Endothelial cell of umbilical vein (primary cell): Measurements from ENCODE around the gene TEN1. TPM values are rescaled to one million over a fixed set of nuclear protein-coding genes. Genes with fewer than 3 reads are reported as not detected.

Source experiments
- BruUV-seq: library from RNA; stranded (reverse); fragments of 400-500 nt; replicated peaks from 2 replicates; lab custom pipeline; 2021; lab: Mats Ljungman, UMichigan
- CTCF ChIA-PET: fragments of 300-600, 350-600 bp; sonication (Branson Sonifier 250); formaldehyde crosslinking; loops from one replicate; lab custom pipeline; 2021; ENCODE audit warnings: antibody characterized with exemption, inconsistent platforms; lab: Charles Lee
- POLR2A ChIA-PET: fragments of 300-600, 350-600 bp; sonication (Branson Sonifier 250); formaldehyde crosslinking; loops from one replicate; lab custom pipeline; 2021; ENCODE audit warnings: antibody characterized with exemption, inconsistent platforms; lab: Charles Lee
- DNase-seq: peaks from one replicate; pipeline ENCODE4 v3.0.0-alpha.2; 2011; ENCODE audit warnings: low read depth, low spot score
- FAIRE-seq: peaks from 2 replicates; lab custom pipeline; 2011; peaks lifted over from hg19 to GRCh38; lab: Jason Lieb, UNC
- H2AFZ ChIP-seq: 2 replicates; pipeline ENCODE4 v1.6.0; 2012; ENCODE audit warnings: low read depth, low read length, control low read depth, inconsistent platforms
- H3K27ac ChIP-seq: 2 replicates; pipeline ENCODE4 v1.5.1; 2011; ENCODE audit warnings: low read depth, mild to moderate bottlenecking, control low read depth, low read length, moderate library complexity; ENCODE audit not compliant: insufficient read depth
- H3K27me3 ChIP-seq, 2 experiments: 2 replicates each; pipeline versions ENCODE4 v1.6.0 to v1.6.1; 2011; ENCODE audit warnings: low read length in 2 of 2, mixed read lengths in 1 of 2; ENCODE audit not compliant: control insufficient read depth in 2 of 2, insufficient read depth in 2 of 2
- H3K36me3 ChIP-seq, 2 experiments: 2 replicates in 1 of 2; 3 replicates in 1 of 2; pipeline ENCODE4 v1.5.1; 2011; ENCODE audit warnings: low read length in 2 of 2, mild to moderate bottlenecking in 1 of 2, moderate library complexity in 1 of 2; ENCODE audit not compliant: control insufficient read depth in 2 of 2, insufficient read depth in 2 of 2; ENCODE audit errors: extremely low read depth in 1 of 2
- H3K4me1 ChIP-seq: 3 replicates; pipeline ENCODE4 v1.5.1; 2011; ENCODE audit warnings: mild to moderate bottlenecking, low read length; ENCODE audit not compliant: control insufficient read depth, insufficient read depth; ENCODE audit errors: extremely low read depth
- H3K4me2 ChIP-seq: 2 replicates; pipeline ENCODE4 v1.6.1; 2011; ENCODE audit warnings: low read length, control low read depth, mixed read lengths; ENCODE audit not compliant: insufficient read depth
- H3K4me3 ChIP-seq, 3 experiments: fragments of 200-600 bp in 1 of 3; sonication (generic), shearing (Covaris generic) in 1 of 3; replicated peaks in 1 of 3; 2 replicates each; pipeline ENCODE4 v1.5.1; 2011 to 2016; ENCODE audit warnings: control low read depth in 3 of 3, low read length in 3 of 3, mild to moderate bottlenecking in 2 of 3, inconsistent platforms in 1 of 3, low read depth in 1 of 3, moderate library complexity in 1 of 3; ENCODE audit not compliant: insufficient read depth in 1 of 3
- H3K79me2 ChIP-seq: 2 replicates; pipeline ENCODE4 v1.6.0; 2012; ENCODE audit warnings: low read length, inconsistent platforms; ENCODE audit not compliant: control insufficient read depth, insufficient read depth
- H3K9ac ChIP-seq: replicated peaks from 2 replicates; pipeline ENCODE3; 2011; ENCODE audit warnings: low read length, control low read depth; ENCODE audit not compliant: insufficient read depth; ENCODE audit errors: extremely low read depth
- H3K9me1 ChIP-seq: replicated peaks from 3 replicates; pipeline ENCODE4 v1.6.0; 2011; ENCODE audit warnings: mild to moderate bottlenecking, low read length; ENCODE audit not compliant: control insufficient read depth, insufficient read depth; ENCODE audit errors: extremely low read depth
- H3K9me3 ChIP-seq: replicated peaks from 2 replicates; pipeline ENCODE4 v1.5.1; 2012; ENCODE audit warnings: low read length, inconsistent platforms; ENCODE audit not compliant: control insufficient read depth, insufficient read depth
- H4K20me1 ChIP-seq: replicated peaks from 2 replicates; pipeline ENCODE3; 2011; ENCODE audit warnings: mild to moderate bottlenecking, low read length; ENCODE audit not compliant: control insufficient read depth, insufficient read depth; ENCODE audit errors: extremely low read depth
- CTCF ChIP-seq, 2 donors: IDR thresholded peaks; 1 replicate in 1 of 2; 2 replicates in 1 of 2; pipeline ENCODE4 v1.5.1; 2011; ENCODE audit warnings: low read length in 2 of 2, mild to moderate bottlenecking in 2 of 2, moderate library complexity in 2 of 2, control low read depth in 1 of 2, inconsistent platforms in 1 of 2, low read depth in 1 of 2; ENCODE audit not compliant: insufficient read depth in 1 of 2; ENCODE audit errors: extremely low read depth in 1 of 2
- EZH2 ChIP-seq: IDR thresholded peaks from 2 replicates; pipeline ENCODE4 v1.6.1; 2012; ENCODE audit warnings: borderline replicate concordance, low read depth, mild to moderate bottlenecking, moderate library complexity, low read length, inconsistent platforms; ENCODE audit not compliant: severe bottlenecking
- FOS ChIP-seq: IDR thresholded peaks from 2 replicates; pipeline ENCODE4 v1.6.1; 2011; ENCODE audit warnings: mild to moderate bottlenecking, low read length, moderate library complexity, borderline replicate concordance; ENCODE audit not compliant: insufficient read depth
- GATA2 ChIP-seq: IDR thresholded peaks from 2 replicates; pipeline ENCODE4 v1.7.0; 2011; ENCODE audit warnings: low read depth, mild to moderate bottlenecking, moderate library complexity, mixed read lengths, low read length; ENCODE audit not compliant: insufficient read length, insufficient read depth
- JUN ChIP-seq: IDR thresholded peaks from 2 replicates; pipeline ENCODE4 v1.6.1; 2011; ENCODE audit warnings: borderline replicate concordance, low read depth; ENCODE audit not compliant: insufficient read length, insufficient read depth
- MAX ChIP-seq: IDR thresholded peaks from 2 replicates; pipeline ENCODE4 v1.6.1; 2011; ENCODE audit not compliant: insufficient read depth, insufficient read length
- MYC ChIP-seq: IDR thresholded peaks from one replicate; pipeline ENCODE4 v1.6.1; 2011; ENCODE audit warnings: mild to moderate bottlenecking, low read depth, low read length
- POLR2A ChIP-seq: IDR thresholded peaks from 2 replicates; pipeline ENCODE4 v1.6.1; 2012; ENCODE audit warnings: low read depth, mild to moderate bottlenecking, control low read depth, low read length
- POLR2AphosphoS5 ChIP-seq: IDR thresholded peaks from 2 replicates; pipeline ENCODE4 v1.6.1; 2012; ENCODE audit warnings: low read depth, mild to moderate bottlenecking, control low read depth, low read length, moderate library complexity; ENCODE audit not compliant: insufficient read depth
- dilution Hi-C: fragments of 300-500 bp; cut with MboI; formaldehyde crosslinking; loops from one replicate; pipeline ENCODE4 v1.15.0; 2019; ENCODE audit warnings: low sequenced_read_pairs; ENCODE audit not compliant: extremely low pct_ligation_motif_present
- intact Hi-C: fragments of 100-400 bp; cut with micrococcal nuclease; formaldehyde crosslinking; loops from one replicate; pipeline ENCODE4 v1.10.0; 2022
- polyA plus RNA-seq, 4 experiments: library from polyadenylated mRNA; depleted of rRNA in 3 of 4; stranded (reverse) in 3 of 4; unstranded in 1 of 4; fragments of >200 nt; gene quantifications; 2 replicates each; pipeline versions ENCODE4 v1.2.1 to v1.2.3, GENCODE V29; 2011 to 2012; ENCODE audit warnings: missing spikeins in 1 of 4
- total RNA-seq: library from RNA; stranded (reverse); gene quantifications from 2 replicates; pipeline ENCODE4 v1.2.3, GENCODE V29; 2021

TEN1 gene
- total and polyA plus RNA-seq, 2 donors (not counting 3 experiments of a cell fraction or from before 2014, with no cell fraction given) = 18.8 to 29.0 TPM

- Histone ChIP-seq H3K9me3 (no peaks in the 10 kb centered on the region), H4K20me1 (no peaks in the 10 kb centered on the region), H3K4me1 (no peaks in the 10 kb centered on the region), H3K27ac (no peak overlapping the region), H3K9ac (no peak overlapping the region), H3K27me3 (no peaks in the 10 kb centered on the region), H3K4me3 (no peak overlapping the region), H3K9me1 (no peaks in the 10 kb centered on the region), H3K4me2 (no peak overlapping the region), H2AFZ (no peak overlapping the region), H3K79me2 (no peaks in the 10 kb centered on the region), H3K36me3 (no peaks in the 10 kb centered on the region)
- dilution Hi-C loops (no loop called here), intact Hi-C loops (no loop called here)
- BruUV-seq = no TSS peak
- no peak for TF ChIP-seq EZH2
- no peak for TF ChIP-seq GATA2
- no peak for TF ChIP-seq POLR2AphosphoS5
- TF ChIP-seq MAX = no peak
- no peak for TF ChIP-seq MYC
- no peak for TF ChIP-seq CTCF (IDR thresholded peaks at IDR 0.05; ENCODE audit: extremely low read depth in 1 of 2, insufficient read depth in 1 of 2, low read depth in 1 of 2, low read length in 2 of 2)
- no peak for TF ChIP-seq FOS
- TF ChIP-seq POLR2A = no peak
- no peak for TF ChIP-seq JUN
- ChIA-PET POLR2A (no interaction called here), CTCF (interaction anchor here (1.2 kb wide), 1 partner anchor 9 kb away, joined by 3 read pairs; no protein-coding TSS in a partner anchor)
- DNase-seq = no peak
- no peak for FAIRE-seq
Measured at GRCh38 chr17:75933808-75934207, 45.2 kb upstream of the TEN1 start.
